T47D (cell line): ENCODE results near the gene NBPF3.

Experiments used
- DNase-seq, 2 experiments: peaks; one replicate each; pipeline versions ENCODE4 v3.0.0 to v3.0.0-alpha.2; 2011 to 2012; ENCODE audit warnings: low read depth in 1 of 2, low spot score in 1 of 2
- JUND ChIP-seq: IDR thresholded peaks from 2 replicates; pipeline ENCODE4 v1.6.1; 2012; ENCODE audit warnings: low read depth
- in situ Hi-C: cut with HindIII; loops from 2 replicates; pipeline ENCODE4 v1.10.0; 2016; ENCODE audit warnings: low sequenced_read_pairs, low pct_unique_long_range_greater_than_20kb

NBPF3 gene

GRCh38 chr1:21524220-21524619, 84.3 kb downstream of the NBPF3 start:
- no peak for TF ChIP-seq JUND
- DNase-seq = no peak
- in situ Hi-C loops = no loop called here

GRCh38 chr1:21524686-21525339, 84.9 kb downstream of the NBPF3 start:
- in situ Hi-C loops = no loop called here
- TF ChIP-seq JUND = no peak
- DNase-seq = no peak

DNA sequence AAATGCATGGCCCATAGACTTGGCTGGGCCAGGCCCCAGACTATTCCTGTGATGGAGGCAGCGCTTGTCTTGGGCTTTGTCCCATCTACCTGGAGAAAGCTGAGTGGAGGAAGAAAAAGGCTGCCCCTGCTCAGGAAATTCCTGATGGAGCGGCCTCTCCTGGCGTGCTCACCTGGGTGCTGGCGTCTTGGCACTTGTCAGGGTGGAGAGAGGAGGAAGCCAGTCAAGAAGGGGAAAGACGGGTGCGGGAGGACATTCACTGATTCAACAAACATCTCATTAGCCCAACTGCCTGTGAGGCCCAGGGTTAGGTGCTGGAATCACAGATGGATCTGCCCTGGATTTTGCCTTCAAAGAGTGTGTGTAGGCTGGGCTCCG, 85.4 kb downstream of the NBPF3 start:
- TF ChIP-seq JUND = no peak
- DNase-seq = no peak
- in situ Hi-C loops = no loop called here

- in situ Hi-C loops = no loop called here
- TF ChIP-seq JUND = no peak
- no peak for DNase-seq
These were observed 86.5 kb downstream of the NBPF3 start for GRCh38 chr1:21526441-21526840.

GRCh38 chr1:21530368-21531016, 90.6 kb downstream of the NBPF3 start:
- no peak for DNase-seq
- TF ChIP-seq JUND = no peak
- in situ Hi-C loops = no loop called here

- in situ Hi-C loops = no loop called here
- TF ChIP-seq JUND = no peak
- no peak for DNase-seq
These were observed 91.3 kb downstream of the NBPF3 start for GRCh38 chr1:21531241-21531640.

DNA sequence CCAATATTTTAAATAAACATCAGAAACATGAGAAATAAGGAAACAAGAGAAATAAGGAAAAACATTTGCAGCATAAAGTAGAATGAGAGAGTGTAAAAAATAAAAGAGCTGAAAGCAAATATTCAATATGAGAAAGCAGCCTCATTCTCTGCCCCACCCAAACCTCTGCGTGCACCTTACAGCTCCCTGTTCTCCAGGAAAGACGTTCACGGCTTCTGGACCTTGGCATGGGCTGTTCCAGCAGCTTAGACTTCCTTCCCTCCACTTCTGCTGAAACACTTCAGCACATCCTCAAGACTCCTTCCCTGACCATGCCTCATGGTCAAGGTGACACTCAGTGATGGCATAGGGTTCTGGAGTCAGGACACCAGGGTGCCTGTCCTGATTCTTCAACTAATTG, 92.6 kb downstream of the NBPF3 start:
- no peak for DNase-seq
- in situ Hi-C loops = no loop called here
- no peak for TF ChIP-seq JUND

DNA sequence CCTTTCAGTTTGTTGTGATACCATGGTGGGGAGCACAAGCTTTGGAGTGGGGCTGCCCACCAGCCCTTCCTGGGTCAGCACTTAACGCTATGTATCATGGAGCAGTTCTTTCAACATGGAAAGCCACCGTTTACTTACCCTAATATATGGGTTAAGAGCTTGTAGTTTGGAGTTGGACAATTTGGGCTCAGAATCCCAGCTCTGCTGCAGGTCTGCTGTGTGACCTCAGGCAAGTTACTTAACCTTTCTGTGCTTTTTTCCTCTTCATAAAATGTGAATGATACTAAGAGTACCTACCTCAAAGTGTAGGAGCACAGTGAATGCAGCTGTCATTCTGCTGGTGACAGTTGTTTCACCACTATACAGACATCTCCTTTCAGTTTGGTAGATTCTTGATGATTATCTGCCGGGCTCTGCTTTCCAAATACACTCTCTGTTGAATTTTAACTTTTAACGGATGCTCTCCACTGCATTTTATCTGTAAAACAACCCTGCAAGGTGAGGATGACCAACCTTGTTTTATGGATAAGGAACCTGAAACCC, 93.1 kb downstream of the NBPF3 start:
- TF ChIP-seq JUND = no peak

DNA sequence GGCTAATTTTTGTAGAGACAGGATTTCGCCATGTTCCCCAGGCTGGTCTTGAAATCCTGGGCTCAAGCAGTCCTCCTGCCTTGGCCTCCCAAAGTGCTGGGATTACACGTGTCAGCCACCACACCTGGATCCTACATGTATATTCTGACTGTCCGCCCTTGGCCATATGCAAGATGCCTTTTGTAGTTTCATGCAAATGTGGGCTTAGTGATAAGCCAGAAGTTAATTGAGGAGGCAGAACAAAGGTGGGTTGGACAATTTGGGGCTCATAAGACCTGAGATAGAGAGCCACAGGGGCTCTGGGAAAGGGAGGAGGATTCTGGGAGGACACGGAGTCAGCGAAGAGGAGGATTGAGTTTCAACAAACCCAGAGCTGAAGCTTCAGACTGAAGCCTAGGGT, 94.2 kb downstream of the NBPF3 start:
- in situ Hi-C loops = no loop called here
- DNase-seq = no peak

More for the DNA sequence above, 93.1 kb downstream of the NBPF3 start:
- in situ Hi-C loops = no loop called here
- no peak for DNase-seq

More for the DNA sequence above, 94.2 kb downstream of the NBPF3 start:
- TF ChIP-seq JUND = no peak
